KMS-11 (cell line): Measurements from ENCODE around the gene EYA3.

Source experiments
- H2AFZ ChIP-seq: fragments of 200-600 bp; sonication (generic); 2 replicates; pipeline ENCODE4 v1.6.1; 2016; ENCODE audit warnings: antibody characterized with exemption, mixed run types, low read depth
- H3K27ac ChIP-seq: fragments of 200-600 bp; sonication (generic); 2 replicates; pipeline ENCODE4 v1.6.1; 2016; ENCODE audit warnings: mild to moderate bottlenecking, mixed run types
- H3K27me3 ChIP-seq: fragments of 200-600 bp; sonication (generic); 2 replicates; pipeline ENCODE4 v1.6.1; 2017; ENCODE audit warnings: mild to moderate bottlenecking, low read depth, mixed run types, moderate library complexity; ENCODE audit not compliant: insufficient read depth
- H3K36me3 ChIP-seq: fragments of 200-600 bp; sonication (generic); 2 replicates; pipeline ENCODE4 v1.6.1; 2017; ENCODE audit warnings: mild to moderate bottlenecking, mixed run types; ENCODE audit not compliant: insufficient read depth
- H3K4me1 ChIP-seq: fragments of 200-600 bp; sonication (generic); 2 replicates; pipeline ENCODE4 v1.6.1; 2016; ENCODE audit warnings: mild to moderate bottlenecking, low read depth, mixed run types; ENCODE audit not compliant: poor library complexity, severe bottlenecking
- H3K4me2 ChIP-seq: fragments of 200-600 bp; sonication (generic); 2 replicates; pipeline ENCODE4 v1.7.0; 2016; ENCODE audit warnings: mild to moderate bottlenecking, mixed run types
- H3K4me3 ChIP-seq: fragments of 200-600 bp; sonication (generic); IDR thresholded peaks from 2 replicates; pipeline ENCODE4 v1.6.1; 2017; ENCODE audit warnings: low read depth, low read length, mixed read lengths; ENCODE audit not compliant: insufficient read depth
- H3K79me2 ChIP-seq: fragments of 200-600 bp; sonication (generic); 2 replicates; pipeline ENCODE4 v1.6.1; 2016; ENCODE audit warnings: low read depth, mixed run types; ENCODE audit not compliant: insufficient read depth
- H3K9ac ChIP-seq: fragments of 200-600 bp; sonication (generic); 2 replicates; pipeline ENCODE4 v1.6.1; 2016; ENCODE audit warnings: mild to moderate bottlenecking, mixed run types
- H4K20me1 ChIP-seq: fragments of 200-600 bp; sonication (generic); 2 replicates; pipeline ENCODE4 v1.6.1; 2016; ENCODE audit warnings: mild to moderate bottlenecking, mixed run types; ENCODE audit not compliant: insufficient read depth
- CTCF ChIP-seq: fragments of 200-600 bp; sonication (generic); conservative IDR thresholded peaks from 2 replicates; pipeline ENCODE4 v1.6.1; 2017; ENCODE audit warnings: low read depth, mild to moderate bottlenecking, antibody characterized with exemption, low read length, moderate library complexity, mixed read lengths

The EYA3 gene

DNA sequence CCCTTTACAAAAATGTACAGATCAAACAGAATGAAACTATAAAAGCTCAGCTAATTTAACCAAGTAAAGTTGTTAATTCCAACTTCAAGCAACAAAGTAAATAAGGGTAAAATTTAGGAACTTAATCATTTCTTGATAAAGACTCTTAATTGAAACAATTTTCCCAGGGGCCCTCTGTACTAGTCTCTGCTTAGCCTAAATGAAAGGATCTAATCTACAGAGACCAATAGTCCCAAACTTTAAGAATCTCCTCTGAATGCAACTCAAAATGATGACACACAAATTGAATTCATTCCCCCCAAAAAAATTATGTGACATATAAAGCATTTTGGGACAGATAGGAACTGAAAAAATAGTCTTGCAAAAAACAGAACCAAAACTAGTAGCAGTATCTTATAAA is 16.6 kb downstream of the EYA3 start:
- no peak overlapping the region for H3K9ac ChIP-seq
- H3K27ac ChIP-seq = no peak overlapping the region
- H2AFZ ChIP-seq = no peak overlapping the region
- H3K4me1 ChIP-seq = peaks cover 61% of the 10 kb centered on the region
- peaks cover 55% of the 10 kb centered on the region; the same call in 1 of the 2 replicates for H3K79me2 ChIP-seq
- H3K4me3 ChIP-seq = no peak overlapping the region
- no peaks in the 10 kb centered on the region for H3K27me3 ChIP-seq
- no peak overlapping the region for H3K4me2 ChIP-seq
- H4K20me1 ChIP-seq = no peaks in the 10 kb centered on the region; the same call in 1 of the 2 replicates
- no peak for TF ChIP-seq CTCF
- H3K36me3 ChIP-seq = no peaks in the 10 kb centered on the region

DNA sequence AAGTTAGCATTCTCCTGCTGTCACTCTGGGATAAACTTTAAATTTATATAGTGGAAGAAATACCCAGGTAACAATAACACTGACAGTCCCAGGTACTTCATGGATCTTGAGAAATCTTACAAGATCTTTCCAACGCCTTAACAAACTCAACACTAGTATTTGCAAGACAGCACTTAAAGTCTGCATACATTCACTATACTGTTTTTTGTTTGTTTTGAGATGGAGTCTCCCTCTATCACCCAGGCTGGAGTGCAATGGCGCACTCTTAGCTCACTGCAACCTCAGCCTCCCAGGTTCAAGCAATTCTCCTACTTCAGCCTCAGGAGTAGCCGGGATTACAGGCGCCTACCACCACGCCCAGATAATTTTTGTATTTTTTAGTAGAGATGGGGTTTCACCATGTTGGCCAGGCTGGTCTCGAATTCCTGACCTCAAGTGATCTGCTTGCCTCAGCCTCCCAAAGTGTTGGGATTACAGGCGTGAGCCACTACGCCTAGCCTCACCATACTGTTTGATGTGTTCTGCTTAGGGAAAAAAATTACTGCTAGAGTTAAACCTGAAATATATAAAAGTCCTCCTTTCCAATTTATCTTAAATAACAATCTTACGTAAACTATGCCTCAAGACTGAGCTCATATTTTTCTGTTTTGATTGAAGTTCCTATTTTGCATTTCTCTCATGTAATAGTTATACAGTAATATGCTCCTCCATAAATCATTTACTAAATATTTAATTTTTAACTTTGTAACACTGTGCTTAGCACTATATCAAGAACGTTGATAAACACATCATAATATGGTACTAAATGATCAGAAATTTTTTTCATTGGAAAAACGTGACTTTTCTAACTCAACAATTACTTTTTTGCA is 17.5 kb downstream of the EYA3 start:
- H3K27ac ChIP-seq = no peak overlapping the region
- peaks cover 61% of the 10 kb centered on the region; the same call in 1 of the 2 replicates for H3K79me2 ChIP-seq
- peaks cover 61% of the 10 kb centered on the region for H3K4me1 ChIP-seq
- no peak overlapping the region for H3K4me3 ChIP-seq
- H3K4me2 ChIP-seq = no peak overlapping the region; the same call in 1 of the 2 replicates
- H4K20me1 ChIP-seq = no peaks in the 10 kb centered on the region; the same call in 1 of the 2 replicates
- no peaks in the 10 kb centered on the region for H3K36me3 ChIP-seq
- no peak overlapping the region for H3K9ac ChIP-seq
- H2AFZ ChIP-seq = no peak overlapping the region
- no peak for TF ChIP-seq CTCF
- no peaks in the 10 kb centered on the region for H3K27me3 ChIP-seq

- Histone ChIP-seq H3K4me2 (no peak overlapping the region), H3K36me3 (no peaks in the 10 kb centered on the region), H3K4me3 (no peak overlapping the region), H3K4me1 (peaks cover 57% of the 10 kb centered on the region), H3K9ac (no peak overlapping the region), H2AFZ (no peak overlapping the region), H3K79me2 (peaks cover 46% of the 10 kb centered on the region; the same call in 1 of the 2 replicates), H3K27ac (no peak overlapping the region), H4K20me1 (no peaks in the 10 kb centered on the region), H3K27me3 (no peaks in the 10 kb centered on the region)
- no peak for TF ChIP-seq CTCF
Measured at GRCh38 chr1:28067523-28068090, 20.8 kb downstream of the EYA3 start.

DNA sequence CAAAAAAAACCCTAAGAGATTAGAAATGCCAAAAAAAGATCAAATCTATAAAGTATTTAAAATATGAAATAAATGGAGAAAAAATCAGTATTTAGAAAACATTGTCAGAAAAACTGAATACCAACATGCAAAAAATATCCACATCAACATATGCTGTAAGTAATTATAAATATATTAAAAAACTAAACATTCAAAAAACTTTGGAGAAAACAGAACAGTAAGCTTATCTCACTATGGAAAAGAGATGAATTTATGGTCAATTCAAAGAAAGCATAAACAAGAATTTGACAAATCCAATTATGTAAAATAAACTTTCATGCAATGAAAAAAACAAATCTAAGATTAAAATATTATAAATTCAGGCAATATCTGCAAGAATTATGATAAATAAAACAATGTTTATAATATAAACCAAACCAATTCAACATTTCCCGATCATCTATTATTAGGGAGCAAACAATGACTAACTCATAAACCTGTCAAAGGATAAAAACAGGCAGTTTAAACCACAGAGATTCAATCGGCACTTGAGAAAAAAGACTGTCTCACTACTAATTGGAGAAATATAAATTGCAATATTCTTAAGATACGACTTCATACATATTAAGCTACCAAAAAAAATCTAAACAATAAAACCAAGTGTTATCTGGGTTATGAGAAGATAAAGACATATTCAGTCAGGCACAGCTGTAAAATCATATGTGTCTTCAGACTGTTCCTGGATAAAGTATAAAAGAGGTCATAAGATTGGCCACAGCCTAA is 21.8 kb downstream of the EYA3 start:
- Histone ChIP-seq H3K79me2 (peaks cover 36% of the 10 kb centered on the region; the same call in 1 of the 2 replicates), H3K27ac (no peak overlapping the region)

More for the DNA sequence above, 21.8 kb downstream of the EYA3 start:
- H3K36me3 ChIP-seq = no peaks in the 10 kb centered on the region
- no peak overlapping the region for H3K9ac ChIP-seq
- no peak overlapping the region for H2AFZ ChIP-seq
- no peak for TF ChIP-seq CTCF
- H3K4me1 ChIP-seq = peaks cover 47% of the 10 kb centered on the region
- 0 out of 2 replicates have a peak, but pooled peaks cover 3% of the 10 kb centered on the region for H4K20me1 ChIP-seq
- no peaks in the 10 kb centered on the region for H3K27me3 ChIP-seq
- H3K4me2 ChIP-seq = no peak overlapping the region
- H3K4me3 ChIP-seq = no peak overlapping the region
